ENCODE measurements around the gene GALNT10.

Gene GALNT10

DNA sequence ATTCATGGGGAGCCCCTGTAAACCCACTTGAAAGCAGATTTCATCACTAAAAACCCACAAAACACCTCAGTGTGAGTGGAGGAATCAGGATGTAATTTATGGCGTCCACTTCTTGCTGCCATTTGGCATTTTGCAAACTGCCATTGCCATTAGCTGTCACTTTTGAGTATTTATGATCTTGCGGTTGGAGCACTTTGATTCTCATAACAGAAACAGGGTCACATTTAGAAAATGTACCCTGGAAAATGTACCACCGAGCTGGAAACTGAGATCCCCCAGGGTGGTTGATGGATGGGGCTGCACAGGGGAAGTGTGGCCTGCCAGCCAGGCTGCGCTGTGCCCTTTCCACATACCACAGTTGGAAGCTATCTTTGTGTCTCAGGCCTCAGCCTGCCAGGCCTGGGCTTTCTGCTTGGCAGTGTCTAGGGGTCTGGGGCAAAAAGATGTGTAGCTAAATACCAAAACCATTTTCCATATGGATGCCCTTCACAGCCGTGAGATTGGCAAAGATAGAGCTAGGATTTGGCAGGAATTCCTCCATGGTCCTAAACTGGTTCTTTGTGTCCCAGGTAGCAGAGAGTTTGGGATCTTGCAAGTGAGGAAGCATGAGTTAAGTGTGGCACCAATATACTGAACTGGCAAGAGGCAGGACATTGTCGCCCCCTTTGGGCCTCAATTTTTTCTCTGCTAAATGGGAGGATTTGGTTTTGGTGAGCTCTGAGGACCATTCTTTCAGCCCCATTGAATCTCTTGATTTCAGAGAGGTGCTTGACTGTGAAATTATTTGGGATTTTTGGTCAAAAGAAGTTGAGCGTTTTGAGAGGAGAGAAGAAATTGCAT lies 46.2 kb downstream of the GALNT10 start:
- DNase-seq = no peak

DNA sequence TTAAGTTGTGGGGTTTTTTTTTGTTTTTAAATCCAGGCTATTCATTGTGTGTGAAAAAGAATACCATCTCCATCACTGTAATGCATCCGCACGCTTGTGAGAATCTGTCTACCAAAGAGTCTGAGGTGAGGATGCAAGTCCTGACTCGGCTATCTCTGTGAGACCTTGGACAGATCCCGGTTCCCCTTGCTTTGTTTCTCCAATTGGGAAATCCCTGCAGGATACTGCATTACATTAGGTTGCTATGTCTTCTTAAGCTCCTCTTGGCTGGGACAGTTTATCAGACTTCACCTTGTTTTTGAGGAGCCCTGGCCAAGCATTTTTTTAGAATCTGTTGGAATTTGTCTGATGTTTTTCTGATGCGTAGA lies 46.8 kb downstream of the GALNT10 start:
- DNase-seq = no peak

DNA sequence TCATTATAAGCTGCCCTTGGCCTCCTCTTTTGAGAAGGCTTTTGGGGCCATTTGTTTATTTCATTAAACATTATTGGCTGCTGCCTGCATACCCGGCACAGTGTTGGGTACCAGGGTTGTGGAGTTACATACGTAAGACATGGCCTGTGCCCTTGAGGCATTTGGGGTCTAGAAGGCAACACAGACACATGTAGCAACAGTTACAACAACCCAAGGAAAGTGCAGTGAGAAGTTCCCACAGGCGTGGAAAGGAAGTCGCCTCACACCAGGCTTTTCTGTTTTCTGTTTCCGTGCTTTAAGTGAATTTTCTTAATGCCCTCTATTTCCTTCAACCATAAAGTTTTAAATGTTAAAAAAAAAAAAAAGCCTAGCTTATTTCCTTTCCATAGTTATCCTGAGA lies 47.4 kb downstream of the GALNT10 start:
- DNase-seq = no peak

DNA sequence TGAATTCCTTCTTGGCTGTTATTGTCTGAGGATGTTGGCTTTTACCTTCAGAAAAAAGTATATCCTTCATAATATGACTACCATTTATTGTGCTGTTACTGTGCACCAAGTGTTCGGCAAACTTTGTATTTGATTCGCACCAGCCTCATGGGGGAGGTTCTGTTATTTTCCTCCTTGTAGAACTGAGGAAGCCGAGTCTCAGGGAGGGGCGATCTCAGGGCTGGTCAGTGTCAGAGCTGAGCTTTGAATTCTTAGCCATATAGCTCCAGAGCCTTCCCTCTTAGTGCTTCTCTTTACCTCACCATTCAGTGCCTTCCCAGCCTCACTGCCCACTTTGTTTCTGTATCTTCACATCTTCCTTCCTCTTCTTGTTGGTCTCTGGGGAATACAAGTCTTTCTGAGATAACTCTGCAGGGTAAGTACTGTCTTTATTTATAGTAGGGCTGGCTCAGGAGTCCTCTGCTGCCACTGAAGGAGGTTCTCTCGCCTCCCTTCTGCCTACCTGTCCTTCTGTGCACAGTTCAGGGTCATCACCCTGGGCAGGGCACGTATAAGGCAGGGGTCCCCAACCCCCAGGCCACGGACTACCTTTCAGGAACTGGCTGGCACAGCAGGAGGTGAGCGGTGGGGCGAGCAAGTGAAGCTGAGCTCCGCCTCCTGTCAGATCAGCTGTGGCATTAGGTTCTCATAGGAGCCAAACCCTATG lies 48.4 kb downstream of the GALNT10 start:
- no peak for DNase-seq

DNA sequence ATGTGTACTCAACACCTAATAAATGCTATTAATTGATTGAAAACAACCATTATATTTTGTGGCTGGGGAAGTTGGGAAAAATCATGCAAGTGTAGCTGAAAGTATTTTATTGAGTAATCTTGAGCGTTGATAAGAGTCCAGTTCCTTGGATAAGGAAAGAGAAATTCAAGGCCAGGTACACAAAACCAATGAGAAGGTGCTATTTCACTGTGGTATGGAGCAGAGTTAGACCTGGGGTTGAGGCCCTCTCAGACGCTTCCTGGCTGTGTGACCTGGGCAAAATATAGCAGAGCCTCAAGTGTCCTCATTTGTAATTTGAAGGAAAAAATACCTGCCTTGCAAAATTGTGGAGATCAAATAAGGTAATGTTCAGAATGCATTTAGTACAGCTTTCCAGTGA lies 50.1 kb downstream of the GALNT10 start:
- no peak for DNase-seq

DNA sequence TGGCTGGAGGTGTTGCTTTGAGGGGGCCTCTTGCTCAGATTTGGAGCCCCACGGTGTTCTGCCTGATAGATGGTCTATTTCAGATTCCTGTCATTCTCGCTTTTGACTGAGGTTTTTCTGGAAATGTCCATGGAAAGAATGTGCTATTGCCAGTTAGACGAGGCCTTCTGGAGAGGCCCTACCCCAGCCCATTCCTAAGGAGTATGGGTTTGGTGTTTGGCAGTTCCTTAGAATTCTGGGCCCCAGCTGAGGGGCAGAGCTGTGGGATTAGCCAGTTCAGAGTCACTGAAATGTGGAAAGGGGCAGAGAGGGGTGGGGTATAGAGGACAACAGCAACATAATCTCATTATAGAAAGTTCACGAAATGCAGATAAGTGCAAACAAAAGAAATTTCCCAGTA lies 50.5 kb downstream of the GALNT10 start:
- no peak for DNase-seq

DNA sequence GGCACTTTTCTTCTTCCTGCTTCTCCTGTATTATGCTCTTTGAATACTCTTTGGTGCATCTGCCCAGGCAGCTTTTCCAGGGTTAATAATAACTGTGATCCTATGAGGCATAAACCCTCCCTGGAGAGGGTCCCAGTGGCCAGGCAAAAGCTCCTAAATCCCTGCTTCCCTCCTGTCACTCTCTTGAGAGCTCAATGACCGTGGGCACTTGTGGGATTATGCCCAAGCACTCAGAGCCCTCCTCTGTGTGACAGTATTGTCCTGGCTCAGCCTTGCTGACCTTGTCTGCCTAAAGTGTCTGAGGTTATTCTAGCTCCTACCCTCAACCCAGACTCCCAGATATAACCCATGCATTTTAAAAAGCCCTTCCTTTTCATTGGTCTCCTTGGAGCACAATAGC lies 51.9 kb downstream of the GALNT10 start:
- DNase-seq = peak in 1 of 3 experiments; percentile 70

DNA sequence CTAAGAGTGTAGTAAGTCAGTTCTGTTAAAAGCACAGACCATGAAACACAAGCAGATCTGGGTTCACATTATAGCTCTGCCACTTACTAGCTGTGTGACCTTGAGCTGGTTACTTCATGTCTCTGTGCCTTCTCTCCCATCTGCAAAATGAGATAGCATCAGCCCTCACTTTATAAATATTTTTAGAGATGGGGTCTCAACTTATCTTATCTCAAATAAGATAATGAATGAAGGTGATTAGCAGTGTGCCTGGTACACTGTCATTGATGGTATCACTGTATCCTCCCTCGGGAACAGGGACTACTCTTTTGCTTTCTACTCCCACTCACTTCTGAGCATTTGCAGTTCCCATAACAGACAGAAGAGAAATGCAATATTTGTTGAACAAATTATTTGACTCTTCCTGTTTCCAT lies 52.4 kb downstream of the GALNT10 start:
- no peak for DNase-seq

DNA sequence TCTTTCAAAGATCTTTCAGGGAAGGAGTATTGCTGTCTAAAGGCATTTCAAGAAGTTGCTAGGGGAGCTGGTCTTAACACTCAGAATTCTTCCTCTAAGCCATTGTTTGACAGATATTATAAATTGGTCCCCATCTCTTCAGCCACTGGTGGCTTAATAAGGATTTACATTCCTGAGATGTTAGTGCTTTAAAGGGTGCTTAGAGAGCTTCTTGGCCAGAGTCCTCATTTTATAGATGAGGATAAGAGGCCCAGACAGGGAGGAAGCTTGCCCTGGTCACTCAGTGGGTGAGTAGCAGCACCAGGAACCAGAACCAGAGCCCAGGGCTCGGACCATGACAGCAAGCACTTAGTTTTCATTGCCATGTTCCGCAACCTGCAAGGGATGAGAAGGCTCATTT lies 53.2 kb downstream of the GALNT10 start:
- no peak for DNase-seq

DNA sequence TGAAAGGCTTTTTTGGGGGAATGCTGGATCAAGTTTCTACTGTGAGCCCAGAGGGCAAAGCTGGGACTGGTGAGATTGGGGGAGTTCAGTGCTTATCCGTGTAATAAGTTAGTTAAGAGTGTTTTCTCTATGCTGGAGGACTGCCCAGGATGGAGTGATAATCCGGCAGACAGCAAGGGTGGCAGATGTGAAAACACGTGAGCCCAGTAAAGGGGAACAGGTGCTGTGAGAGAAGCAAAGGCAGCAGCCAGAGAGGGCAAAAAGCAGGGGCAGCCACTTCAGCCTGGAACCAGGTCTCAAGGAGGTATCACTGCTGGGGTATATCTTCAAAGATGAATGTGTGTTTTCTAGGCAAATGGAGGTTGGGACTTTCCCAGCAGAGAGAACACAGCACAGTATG lies 53.9 kb downstream of the GALNT10 start:
- no peak for DNase-seq

DNA sequence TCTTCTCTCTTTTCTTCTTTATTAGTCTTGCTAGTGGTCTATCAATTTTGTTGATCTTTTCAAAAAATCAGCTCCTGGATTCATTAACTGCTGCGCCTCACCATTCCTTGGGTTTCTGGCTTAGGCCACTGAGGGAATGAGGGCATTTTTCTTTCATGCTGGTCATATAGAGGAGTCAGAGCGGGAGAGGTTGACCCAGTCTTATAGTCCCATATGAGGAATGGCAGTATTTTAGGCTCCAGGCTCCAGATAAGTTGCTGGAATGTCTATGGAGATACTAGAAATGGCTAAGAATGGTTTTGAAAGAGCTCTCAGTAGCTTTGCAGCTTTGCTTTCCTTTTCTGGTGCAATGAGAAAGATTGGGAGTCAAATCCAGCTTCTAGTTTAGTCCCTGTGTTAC lies 58.2 kb downstream of the GALNT10 start:
- DNase-seq = no peak

DNA sequence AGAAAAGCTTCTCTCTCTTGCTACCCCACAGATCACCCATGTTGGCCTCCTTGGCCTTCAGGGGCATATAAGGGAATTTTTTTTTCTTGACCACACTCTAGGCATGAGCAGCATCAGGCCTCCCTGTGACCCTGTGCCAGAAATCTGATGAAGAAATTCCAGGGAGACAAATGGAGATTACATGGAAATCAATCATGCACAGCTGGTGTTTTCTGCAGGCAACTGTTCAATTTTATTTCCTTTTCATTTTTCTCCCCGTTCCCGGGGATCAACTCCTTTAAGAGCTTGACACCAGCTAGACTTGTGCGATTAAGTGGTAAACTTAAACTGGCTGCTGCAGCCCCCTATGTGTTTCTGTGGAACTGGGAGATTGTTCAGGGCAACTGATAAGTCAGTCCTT lies 59.3 kb downstream of the GALNT10 start:
- no peak for DNase-seq

DNA sequence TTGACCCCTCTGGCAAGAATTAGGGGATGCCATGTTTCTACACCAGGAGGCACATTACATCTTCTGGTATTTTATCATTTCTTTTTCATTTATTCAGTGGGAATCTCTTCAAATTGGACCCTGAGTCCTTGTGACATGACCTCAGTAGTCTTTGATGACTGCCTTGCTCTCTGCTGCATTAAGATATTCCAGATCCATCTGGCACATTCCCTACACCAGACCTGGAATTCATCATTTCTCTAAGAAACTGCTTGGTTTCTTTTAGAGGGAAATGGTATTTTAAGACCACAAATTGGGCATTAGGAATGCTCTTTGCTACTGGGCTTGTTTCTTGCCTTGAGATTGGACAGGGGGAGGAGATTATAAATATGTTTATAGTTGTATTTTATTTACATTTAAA lies 61.0 kb downstream of the GALNT10 start:
- DNase-seq = no peak

DNA sequence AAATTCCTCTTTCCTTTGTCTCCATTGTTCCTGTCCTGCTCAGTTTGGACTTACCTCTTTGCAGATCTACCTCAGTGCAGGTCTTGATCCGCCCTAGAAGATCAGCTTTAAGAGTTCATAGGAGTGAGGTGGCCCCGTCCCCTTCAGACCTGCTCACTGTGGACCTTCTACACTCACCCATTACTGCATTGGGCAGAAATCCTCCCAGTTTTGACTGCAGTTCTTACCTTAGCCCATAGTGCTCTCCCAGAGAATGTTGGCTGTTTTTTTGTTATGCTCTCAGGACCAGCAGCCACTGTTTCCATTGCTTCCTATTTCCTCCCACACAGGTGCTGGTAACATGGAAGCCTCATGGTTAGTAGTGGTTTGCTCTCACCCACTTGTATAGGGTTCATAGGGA lies 63.3 kb downstream of the GALNT10 start:
- DNase-seq = no peak

DNA sequence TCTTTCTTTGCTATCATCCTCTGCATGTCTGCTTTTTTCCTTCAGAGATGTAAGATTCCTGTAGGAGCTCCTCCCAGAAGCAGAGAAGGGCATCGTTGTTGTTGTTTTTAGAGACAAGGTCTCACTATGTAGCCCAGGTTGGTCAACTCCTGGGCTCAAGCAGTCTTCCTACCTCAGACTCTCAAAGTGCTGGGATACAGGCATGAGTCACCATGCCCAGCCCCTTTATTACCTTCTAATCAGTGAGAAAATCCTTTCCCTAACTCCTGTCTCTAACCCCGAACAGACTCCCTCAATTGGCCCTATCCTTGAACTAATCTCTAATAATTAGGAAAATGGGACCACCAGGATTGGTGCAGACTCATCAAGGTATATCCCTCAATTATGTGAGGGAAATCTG lies 64.4 kb downstream of the GALNT10 start:
- DNase-seq = no peak

DNA sequence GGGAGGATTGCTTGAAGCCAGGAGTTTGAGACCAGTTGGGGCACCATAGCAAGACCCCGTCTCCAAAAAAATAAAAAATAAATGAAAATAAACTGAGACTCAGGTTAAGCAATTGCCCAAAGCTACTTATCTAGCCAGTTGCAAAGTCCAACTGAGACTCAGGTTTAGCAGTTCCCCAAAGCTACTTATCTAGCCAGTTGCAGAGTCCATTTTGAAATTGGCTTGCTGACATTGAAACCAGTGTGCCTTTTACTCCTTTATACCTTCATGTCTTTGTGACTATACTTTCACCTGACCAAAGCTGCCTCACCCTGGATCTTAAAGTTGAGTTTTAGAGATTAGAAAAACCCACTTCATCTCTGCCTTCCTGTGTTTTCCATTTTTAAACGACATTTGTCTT lies 66.5 kb downstream of the GALNT10 start:
- DNase-seq = no peak

DNA sequence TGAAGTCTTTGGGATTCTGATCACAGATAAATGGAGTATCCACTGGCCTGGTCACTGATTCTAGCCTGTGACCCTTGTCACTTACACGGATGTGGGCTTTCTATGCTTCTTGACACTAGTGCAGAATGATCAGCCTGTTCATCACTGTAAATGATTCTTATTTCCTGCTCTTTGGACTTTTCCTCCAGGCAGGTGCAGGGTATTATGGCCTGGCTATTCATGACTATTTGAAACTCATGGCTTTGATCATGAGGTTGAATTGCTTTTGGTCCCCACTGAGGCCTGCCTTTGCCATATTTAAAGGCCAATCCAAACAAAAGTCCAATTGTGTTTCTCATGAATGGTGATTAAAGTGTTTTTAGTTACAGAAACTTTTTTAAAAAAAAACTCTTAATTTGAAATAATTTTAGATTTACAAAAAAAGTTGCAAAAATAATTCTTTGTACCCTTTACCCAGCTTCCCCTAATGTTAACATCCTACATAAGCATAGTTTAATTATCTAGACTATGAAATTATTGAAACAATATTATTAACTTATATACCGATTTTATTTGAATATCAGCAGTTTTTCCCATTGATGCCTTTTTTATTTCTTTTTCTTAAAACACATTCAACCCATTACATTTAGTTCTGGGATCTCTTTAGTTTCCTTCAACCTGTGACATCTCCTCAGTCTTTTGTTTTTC lies 68.1 kb downstream of the GALNT10 start:
- DNase-seq = no peak

DNA sequence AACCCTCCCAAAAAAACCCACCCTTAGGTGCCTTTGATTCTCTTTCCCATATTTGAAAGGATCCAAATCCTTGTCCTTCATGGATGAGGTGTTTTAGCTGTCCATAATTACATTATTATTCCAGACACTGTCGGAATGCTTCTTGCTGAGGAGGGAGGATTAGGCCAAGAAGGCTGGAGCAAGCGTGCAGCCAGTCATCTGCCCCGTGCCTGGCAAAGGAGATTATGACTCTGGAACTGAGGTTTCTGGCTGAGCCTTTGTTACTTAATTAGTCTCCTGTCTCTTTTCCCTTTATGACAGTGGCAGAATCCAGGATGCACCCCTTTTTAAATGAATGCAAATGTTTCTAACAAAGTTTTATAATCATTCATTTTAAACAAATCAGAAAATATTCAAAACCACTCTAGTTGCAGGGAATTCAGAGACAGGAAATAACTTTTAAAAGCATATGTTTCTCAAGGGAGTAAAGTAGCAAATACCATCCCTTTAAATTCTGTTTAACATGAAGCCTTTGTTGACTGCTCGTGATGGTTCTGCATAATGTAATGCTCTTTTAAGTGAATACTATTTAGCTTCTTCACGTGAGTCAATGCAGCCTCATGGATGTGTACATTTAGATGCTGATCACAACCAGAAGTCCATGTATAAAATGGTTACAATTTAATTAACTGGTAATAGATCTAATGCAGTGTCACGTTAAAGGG lies 69.8 kb downstream of the GALNT10 start:
- no peak for DNase-seq

DNA sequence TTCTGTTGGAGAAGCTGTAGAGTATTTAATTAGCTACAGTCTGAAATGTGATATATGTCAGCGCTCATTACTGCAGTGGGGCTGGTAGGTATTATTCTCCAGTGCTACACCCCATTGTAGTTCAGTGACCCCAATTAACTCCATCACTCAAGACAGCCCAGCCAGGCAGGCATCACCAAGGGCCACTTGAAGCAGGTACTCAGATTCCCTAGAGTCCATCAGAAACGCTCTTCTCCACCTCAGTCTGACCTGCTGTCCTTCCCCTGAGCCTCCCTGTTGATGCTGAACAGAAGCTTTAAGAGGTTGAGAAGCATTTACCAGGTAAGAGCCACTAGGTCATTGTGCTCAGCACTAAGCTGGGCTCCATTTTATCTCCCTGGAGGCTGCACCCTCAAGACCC lies 71.8 kb downstream of the GALNT10 start:
- DNase-seq = peak in 2 of 3 experiments; percentile 55 to 91

DNA sequence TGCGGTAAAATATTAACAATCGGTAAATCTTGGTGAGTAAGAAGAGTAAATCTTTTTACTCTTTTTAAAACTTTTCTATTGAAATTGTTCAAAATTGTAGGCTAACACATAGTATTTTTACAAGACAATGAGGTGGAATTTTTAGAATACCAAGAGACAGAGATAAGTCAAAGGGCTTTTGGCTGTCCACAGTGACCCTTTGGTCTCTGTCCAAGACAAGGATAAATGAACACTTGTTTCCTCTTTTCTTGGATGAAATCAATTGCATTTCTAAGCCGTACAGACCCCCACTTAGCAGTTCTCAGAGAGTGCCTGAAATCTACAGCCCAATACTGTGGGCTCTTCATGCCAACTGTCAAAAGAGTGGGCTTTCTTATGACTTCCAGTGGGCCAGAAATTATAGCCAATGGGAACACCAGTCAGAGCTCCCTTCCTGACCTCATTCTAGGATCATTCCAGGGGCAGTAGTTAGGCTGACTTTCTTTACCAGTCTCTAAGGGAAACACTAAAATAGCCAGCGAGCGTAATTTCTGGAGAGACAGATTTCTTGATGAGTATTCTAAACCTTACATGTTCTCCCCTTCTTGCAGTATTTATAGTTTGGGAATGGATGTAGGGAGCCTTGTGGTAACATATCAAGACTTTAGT lies 74.1 kb downstream of the GALNT10 start:
- DNase-seq = no peak

DNA sequence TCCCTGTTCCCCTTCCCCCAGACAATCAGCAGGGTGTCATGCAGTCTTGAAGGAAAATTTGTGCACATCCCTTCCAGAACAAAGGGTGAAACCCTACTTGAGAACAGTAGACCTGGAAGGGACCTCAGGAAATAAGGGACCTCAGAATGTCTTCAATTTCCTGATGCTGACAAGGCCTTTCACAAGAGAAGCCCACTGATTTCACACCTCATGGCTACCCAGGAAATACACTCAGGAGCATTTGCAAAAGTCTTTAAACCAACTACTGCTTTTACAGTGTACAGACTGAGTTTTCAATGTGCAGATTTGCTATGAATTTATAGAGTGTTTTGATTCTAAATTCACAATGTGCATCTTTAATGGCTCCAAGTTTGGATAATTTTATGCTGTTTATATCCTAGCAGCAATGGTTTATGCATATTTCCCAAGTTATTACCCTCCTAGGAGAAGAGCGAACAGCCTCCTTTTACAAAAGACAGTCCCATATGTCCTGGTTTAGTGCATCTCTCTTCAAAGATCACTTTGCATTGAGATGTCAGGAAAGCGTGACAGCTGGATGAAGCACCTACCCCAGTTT lies 74.8 kb downstream of the GALNT10 start:
- peak in 1 of 3 experiments; percentile 25 for DNase-seq

DNA sequence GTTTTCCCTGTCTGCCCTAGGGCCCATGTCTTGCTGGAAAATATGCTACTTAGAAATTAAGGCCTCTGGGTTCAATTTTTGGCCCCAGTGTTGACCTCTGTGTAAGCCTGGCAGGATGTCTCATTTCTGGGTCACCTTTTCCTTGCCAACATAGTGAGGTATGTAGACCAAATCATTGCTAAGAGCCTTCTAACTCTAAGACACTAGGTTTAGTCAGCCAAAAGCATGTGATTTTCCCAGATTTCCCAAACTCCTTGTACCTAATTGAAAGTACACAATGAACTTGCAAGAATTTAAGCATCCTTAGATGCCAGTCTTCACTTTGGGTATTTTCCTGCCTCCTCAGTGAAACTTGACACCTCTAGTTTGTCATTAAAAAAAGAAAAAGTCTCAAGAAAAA lies 77.0 kb downstream of the GALNT10 start:
- DNase-seq = no peak
